Umbilical cord (tissue), 2 donors: ENCODE results near the gene ENPEP. TPM values are rescaled to one million over a fixed set of nuclear protein-coding genes. Genes with fewer than 3 reads are reported as not detected.

Source experiments
- DNase-seq: peaks from one replicate; pipeline ENCODE4 v3.0.0-alpha.2; 2015; ENCODE audit warnings: low spot score
- total RNA-seq: library from RNA; depleted of rRNA; stranded (reverse); fragments of >200 nt; gene quantifications from one replicate; pipeline ENCODE4 v1.2.3, GENCODE V29; 2014; ENCODE audit warnings: low replicate concordance; ENCODE audit not compliant: insufficient read depth

ENPEP gene
- total RNA-seq, 1 donor from 2014 or later, result 15.2 TPM

DNA sequence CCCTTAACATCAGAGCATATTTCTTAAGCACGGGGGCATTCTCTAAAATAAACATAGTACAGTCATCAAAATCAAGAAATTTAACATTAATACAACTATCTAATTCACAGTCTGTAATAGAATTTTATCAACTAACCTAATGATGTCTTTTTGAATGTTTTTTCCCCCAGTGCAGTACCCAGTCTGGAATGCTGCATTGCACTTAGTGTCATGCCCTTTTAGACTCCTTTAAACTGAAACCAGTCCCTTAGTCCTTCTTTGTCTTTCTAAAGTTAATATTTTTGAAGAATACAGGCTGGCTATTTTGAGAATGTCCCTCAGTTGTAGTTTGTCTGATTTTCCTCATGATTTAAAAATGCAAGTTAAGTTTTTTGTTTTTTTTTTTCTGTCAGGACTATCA lies 9.5 kb downstream of the ENPEP start:
- DNase-seq, result no peak

- no peak for DNase-seq
Observed at GRCh38 chr4:110486256-110486655, 10.3 kb downstream of the ENPEP start.

- peak; percentile 53 for DNase-seq
Observed at GRCh38 chr4:110486850-110487249, 10.9 kb downstream of the ENPEP start.

DNA sequence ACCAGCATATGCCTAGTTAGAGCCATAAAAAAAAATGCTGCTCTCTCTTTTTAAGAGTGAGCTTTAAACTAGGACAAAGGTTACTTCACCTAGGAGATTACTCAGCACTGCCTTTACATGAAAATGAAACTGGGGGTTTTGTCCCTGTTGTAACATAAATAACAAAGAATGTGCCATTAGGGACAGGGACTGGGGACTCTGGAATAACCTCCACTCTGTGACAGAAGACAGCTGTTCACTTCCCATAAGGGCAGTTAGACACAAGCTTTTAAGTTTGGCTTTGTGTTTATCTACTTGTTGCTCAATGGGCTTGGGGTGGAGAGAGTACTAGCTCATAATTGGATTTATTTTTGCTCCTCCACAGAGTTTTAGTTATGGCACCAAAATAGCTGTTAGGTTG lies 11.9 kb downstream of the ENPEP start:
- DNase-seq, result peak; percentile 66

- no peak for DNase-seq
Observed at GRCh38 chr4:110489901-110490508, 14.1 kb downstream of the ENPEP start.

- no peak for DNase-seq
Observed at GRCh38 chr4:110492522-110492921, 16.6 kb downstream of the ENPEP start.

- DNase-seq, result no peak
Observed at GRCh38 chr4:110493520-110493919, 17.6 kb downstream of the ENPEP start.

DNA sequence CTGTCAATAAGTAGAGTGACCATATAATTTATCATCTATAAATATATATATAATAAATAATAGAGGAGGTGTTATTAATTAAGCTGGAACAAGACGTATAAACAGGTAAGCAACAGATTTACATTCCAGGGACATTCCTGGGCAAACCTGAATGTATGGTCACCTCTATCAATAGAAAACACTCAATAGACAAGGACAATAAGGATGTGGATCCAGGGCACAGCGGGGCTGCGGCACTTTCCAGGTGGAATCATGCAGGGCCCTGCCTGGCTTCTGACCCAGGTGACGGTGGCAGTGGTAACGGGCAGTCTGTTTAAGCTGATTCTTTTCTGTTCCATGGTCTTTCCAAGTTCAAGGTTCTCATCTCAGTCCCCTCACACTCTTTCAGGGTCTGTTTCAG lies 22.5 kb downstream of the ENPEP start:
- DNase-seq, result no peak

GRCh38 chr4:110499126-110499525 lies 23.2 kb downstream of the ENPEP start:
- no peak for DNase-seq

DNA sequence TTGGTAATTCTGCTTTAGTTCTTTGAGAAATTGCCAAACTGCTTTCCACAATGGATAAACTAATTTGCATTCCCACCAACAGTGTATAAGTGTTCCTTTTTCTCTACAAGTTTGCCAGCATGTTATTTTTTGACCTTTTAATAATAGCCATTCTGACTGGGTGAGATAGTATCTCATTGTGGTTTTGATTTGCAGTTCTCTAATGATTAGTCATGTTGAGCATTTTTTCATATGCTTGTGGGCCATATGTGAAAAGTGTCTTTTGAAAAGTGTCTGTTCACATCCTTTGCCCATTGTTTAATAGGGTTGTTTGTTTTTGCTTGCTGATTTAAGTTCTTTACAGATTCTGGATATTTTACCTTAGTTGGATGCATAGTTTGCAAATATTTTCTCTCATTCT lies 25.9 kb downstream of the ENPEP start:
- no peak for DNase-seq

DNA sequence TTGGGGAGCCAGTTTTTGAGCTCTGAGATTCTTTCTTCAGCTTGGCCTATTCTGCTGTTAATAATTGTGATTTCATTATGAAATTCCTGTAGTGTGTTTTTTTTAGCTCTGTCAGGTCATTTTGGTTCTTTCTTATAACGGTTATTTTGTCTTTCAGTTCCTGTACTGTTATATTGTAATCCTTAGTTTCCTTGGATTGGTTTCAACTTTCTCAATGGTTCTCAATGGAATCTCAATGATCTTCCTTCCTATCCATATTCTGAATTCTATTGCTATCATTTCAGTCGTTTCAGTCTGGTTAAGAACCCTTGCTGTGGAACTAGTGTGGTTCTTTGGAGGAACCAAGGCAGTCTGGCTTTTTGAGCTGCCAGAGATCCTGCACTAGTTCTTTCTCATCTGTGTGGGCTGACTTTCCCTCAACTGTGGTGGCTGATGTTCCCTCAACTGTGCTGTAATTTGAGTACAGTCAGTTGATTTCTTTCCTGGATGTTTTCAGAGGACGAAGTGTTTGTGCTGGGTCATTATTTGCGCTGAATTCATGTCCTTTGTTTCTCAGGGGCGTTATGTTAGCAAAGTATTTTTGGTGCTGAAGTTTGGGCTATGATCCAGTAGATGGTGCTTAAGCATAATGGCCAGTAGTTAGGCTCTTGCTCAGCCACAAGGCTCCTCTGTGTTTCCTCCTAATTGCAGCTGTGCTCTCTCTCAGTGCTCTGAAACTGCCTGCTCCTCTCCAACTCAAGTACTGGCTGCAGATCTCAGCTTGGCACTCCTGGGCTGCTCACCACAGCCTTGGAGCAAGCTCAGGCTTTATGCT lies 27.5 kb downstream of the ENPEP start:
- DNase-seq, result no peak

DNA sequence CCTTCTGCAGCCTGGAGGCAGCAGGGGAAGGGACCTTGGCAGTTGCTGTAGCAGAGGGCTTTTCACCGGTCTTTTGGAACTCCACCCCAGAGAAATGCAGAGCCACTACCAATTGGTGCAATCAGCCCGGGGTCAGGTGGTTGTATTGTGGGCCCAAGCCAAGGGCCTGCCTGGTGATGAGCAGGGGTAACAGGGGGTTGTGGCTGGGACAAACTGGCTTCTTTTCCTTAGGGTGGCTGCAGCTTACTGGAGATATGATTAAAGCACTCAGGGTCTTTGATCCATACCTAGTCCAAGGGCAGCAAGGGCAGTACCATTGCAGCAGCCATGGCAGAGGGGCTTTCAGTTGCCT lies 28.1 kb downstream of the ENPEP start:
- no peak for DNase-seq

DNA sequence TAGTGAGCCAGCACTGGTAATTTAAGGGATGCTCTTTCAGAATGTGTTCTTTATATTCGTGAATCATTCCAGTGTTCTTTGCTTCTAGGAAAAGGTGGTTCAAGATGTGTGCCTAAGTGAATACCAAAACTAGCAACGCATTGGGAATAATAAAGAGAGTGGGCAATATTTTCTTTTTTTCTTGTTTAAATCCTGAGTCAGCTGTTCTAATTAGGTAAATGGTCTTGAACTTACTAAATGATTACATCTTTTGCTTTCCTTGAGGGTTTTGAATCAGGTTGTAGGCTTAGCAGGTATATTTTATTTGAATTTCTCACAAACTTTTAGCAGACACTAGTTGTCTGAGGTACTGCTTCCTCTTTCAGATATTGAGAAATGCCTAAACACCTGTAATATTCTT lies 29.5 kb downstream of the ENPEP start:
- no peak for DNase-seq

DNA sequence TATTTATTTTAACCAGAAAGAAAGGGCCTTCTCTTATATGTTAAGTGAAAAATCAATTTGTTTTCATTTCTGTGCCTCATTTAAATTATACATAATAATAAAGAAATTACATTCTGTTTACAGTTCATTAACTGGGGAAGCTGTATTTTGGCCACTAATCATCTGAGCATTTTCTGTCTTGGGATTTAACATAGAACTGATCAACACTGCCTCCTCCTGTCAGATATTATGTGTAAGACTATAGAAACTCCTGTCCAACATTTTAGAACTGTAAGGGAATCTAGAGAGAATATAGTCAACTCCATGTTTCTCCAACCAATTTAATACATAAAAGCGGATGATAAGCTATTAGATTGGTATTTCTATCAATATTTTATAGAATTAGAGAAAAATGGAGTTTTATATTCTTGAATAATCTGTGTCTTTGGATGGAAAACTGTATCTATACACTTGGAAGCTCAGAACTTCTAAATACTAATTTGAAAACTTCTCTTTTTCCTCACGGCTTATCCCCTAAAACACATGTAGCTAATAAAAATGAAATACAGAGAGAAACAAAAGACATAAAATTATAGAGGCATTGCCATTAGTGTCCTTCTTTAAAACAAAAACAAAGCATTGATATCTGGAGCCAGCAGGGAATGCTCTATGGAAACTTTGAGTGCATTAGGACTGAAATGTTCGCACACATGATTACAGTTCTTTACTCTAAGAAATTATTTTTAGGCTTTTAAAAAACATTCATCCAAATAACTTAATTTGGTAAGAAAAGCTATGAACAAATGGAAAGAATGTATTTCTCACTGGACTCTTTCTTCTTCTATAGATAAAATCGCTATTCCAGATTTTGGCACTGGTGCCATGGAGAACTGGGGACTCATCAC lies 33.1 kb downstream of the ENPEP start:
- no peak for DNase-seq

GRCh38 chr4:110510277-110510676 lies 34.3 kb downstream of the ENPEP start:
- DNase-seq, result no peak

- DNase-seq, result peak; percentile 71
Observed at GRCh38 chr4:110510955-110511544, 35.1 kb downstream of the ENPEP start.

DNA sequence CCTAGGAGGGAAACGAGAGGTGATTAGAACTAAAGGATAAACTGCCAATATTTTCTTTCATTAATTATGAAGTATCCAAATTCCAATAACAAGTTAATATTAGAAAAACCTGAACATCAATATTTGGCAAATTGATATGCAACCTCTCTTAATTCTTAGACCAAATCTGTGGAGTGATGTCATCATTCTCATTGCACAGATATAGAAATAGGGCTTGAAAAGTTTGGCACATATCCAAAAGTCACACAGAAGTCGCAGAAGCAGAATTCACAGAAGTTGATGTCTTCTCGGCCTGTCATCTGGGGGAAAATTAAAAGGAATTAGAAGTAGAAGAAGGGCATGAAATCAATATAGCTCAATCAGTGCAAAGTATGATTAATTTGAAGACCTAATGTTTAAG lies 36.9 kb downstream of the ENPEP start:
- no peak for DNase-seq

GRCh38 chr4:110514889-110515479 lies 39.0 kb downstream of the ENPEP start:
- peak; percentile 43 for DNase-seq

- no peak for DNase-seq
Observed at GRCh38 chr4:110515676-110516075, 39.7 kb downstream of the ENPEP start.

GRCh38 chr4:110516106-110516922 lies 40.4 kb downstream of the ENPEP start:
- peak; percentile 25 for DNase-seq
